ENCODE measurements around the gene TMEM131. TPM values are rescaled to one million over a fixed set of nuclear protein-coding genes. Genes with fewer than 3 reads are reported as not detected.

TMEM131 gene
- total RNA-seq, 2 experiments from 2014 or later, result 17.4 to 32.3 TPM

GRCh38 chr2:97889156-97889555 lies 106.6 kb downstream of the TMEM131 start:
- Histone ChIP-seq H3K4me3 (ENCODE audit: low read depth, low read length, poor library complexity, severe bottlenecking) (no peak overlapping the region), H3K9me3 (ENCODE audit: low read length) (peaks cover 13% of the 10 kb centered on the region; the same call in 1 of the 2 replicates), H3K4me2 (ENCODE audit: low read length) (no peak overlapping the region), H3K27ac (ENCODE audit: low read depth, low read length, poor library complexity, severe bottlenecking) (no peak overlapping the region), H3K36me3 (ENCODE audit: insufficient read depth, low read length) (peaks cover 37% of the 10 kb centered on the region), H3K9me2 (ENCODE audit: insufficient read depth, low read length) (no peaks in the 10 kb centered on the region), H2AFZ (ENCODE audit: low read length) (no peak overlapping the region), H3K4me1 (ENCODE audit: insufficient read depth, low read length, poor library complexity, severe bottlenecking) (no peaks in the 10 kb centered on the region), H4K20me1 (ENCODE audit: insufficient read depth, low read length) (no peaks in the 10 kb centered on the region), H3K79me2 (ENCODE audit: insufficient read depth, low read depth, low read length) (no peaks in the 10 kb centered on the region)
- POLR2A ChIA-PET, result no interaction called here
- BruUV-seq (replicated peaks), result no TSS peak
- intact Hi-C loops (cut with micrococcal nuclease; ENCODE audit: unreplicated experiment), result no loop called here
- TF ChIP-seq CTCF (conservative IDR thresholded peaks at IDR 0.05; ENCODE audit: low read length), result no peak
- TF ChIP-seq EZH2phosphoT487 (IDR thresholded peaks at IDR 0.05; ENCODE audit: borderline replicate concordance, low read depth, low read length), result no peak
- CTCF ChIA-PET (ENCODE audit: unreplicated experiment), result no interaction called here
- no peak for DNase-seq (ENCODE audit: low spot score)

DNA sequence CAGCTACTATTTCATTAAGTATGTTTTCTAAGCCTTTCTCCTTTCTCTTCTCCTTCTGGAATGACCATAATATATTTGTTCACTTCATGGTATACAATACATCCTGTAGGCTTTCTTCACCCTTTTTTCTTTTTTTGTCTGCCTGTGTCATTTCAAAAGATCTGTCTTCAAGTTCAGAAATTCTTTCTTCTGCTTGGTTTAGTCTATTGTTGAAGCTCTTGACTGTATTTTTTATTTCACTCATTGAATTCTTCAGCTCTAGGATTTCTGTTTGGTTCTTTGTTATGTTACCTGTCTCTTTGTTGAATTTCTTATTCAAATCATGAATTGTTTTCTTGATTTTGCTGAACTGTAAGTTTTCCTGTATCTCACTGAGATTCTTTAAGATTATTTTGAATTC lies 109.9 kb downstream of the TMEM131 start:
- ChIA-PET CTCF (ENCODE audit: unreplicated experiment) (no interaction called here), POLR2A (interaction anchor here (1.1 to 1.2 kb wide), 2 partner anchors 16 to 143 kb away, joined by 3 read pairs; no protein-coding TSS in a partner anchor)
- Histone ChIP-seq H3K36me3 (ENCODE audit: insufficient read depth, low read length) (peaks cover 37% of the 10 kb centered on the region), H3K4me2 (ENCODE audit: low read length) (no peak overlapping the region), H3K4me1 (ENCODE audit: insufficient read depth, low read length, poor library complexity, severe bottlenecking) (no peaks in the 10 kb centered on the region), H4K20me1 (ENCODE audit: insufficient read depth, low read length) (no peaks in the 10 kb centered on the region), H3K79me2 (ENCODE audit: insufficient read depth, low read depth, low read length) (no peaks in the 10 kb centered on the region), H3K27ac (ENCODE audit: low read depth, low read length, poor library complexity, severe bottlenecking) (no peak overlapping the region), H3K9me3 (ENCODE audit: low read length) (peaks cover 13% of the 10 kb centered on the region; the same call in 1 of the 2 replicates), H2AFZ (ENCODE audit: low read length) (no peak overlapping the region), H3K9me2 (ENCODE audit: insufficient read depth, low read length) (no peaks in the 10 kb centered on the region), H3K4me3 (ENCODE audit: low read depth, low read length, poor library complexity, severe bottlenecking) (no peak overlapping the region)
- BruUV-seq (replicated peaks), result TSS peak; percentile 31
- DNase-seq (ENCODE audit: low spot score), result peak; percentile 19
- TF ChIP-seq EZH2phosphoT487 (IDR thresholded peaks at IDR 0.05; ENCODE audit: borderline replicate concordance, low read depth, low read length), result no peak
- TF ChIP-seq CTCF (conservative IDR thresholded peaks at IDR 0.05; ENCODE audit: low read length), result no peak
- intact Hi-C loops (cut with micrococcal nuclease; ENCODE audit: unreplicated experiment), result no loop called here

DNA sequence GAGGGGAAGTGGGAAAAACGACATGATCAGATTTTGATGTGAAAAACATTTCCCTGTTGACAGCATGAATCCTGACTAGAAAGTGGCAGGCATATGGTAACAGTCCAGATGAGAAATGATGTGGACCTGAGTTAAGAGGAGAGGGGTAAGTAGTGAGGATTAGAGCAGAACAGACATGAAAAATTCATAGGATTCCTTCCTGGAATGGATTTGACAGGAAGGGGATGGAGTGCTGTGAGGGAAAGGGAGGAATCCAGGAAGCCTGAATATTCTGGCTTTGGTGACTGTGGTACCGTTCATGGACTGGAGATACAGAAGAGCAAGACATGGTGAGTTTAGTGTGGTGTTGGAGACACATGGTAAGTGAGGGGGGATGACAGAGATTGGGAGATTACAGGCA lies 115.4 kb downstream of the TMEM131 start:
- POLR2A ChIA-PET, result no interaction called here
- BruUV-seq (replicated peaks), result no TSS peak
- H3K4me1 ChIP-seq (ENCODE audit: insufficient read depth, low read length, poor library complexity, severe bottlenecking), result no peaks in the 10 kb centered on the region
- no peaks in the 10 kb centered on the region for H3K79me2 ChIP-seq (ENCODE audit: insufficient read depth, low read depth, low read length)
- CTCF ChIA-PET (ENCODE audit: unreplicated experiment), result no interaction called here
- H3K27ac ChIP-seq (ENCODE audit: low read depth, low read length, poor library complexity, severe bottlenecking), result no peak overlapping the region
- no peaks in the 10 kb centered on the region for H4K20me1 ChIP-seq (ENCODE audit: insufficient read depth, low read length)
- no peak for DNase-seq (ENCODE audit: low spot score)
- H3K4me2 ChIP-seq (ENCODE audit: low read length), result no peak overlapping the region
- TF ChIP-seq EZH2phosphoT487 (IDR thresholded peaks at IDR 0.05; ENCODE audit: borderline replicate concordance, low read depth, low read length) (no peak), CTCF (conservative IDR thresholded peaks at IDR 0.05; ENCODE audit: low read length) (no peak)
- H3K36me3 ChIP-seq (ENCODE audit: insufficient read depth, low read length), result peaks cover 6% of the 10 kb centered on the region
- intact Hi-C loops (cut with micrococcal nuclease; ENCODE audit: unreplicated experiment), result no loop called here
- H3K9me3 ChIP-seq (ENCODE audit: low read length), result no peaks in the 10 kb centered on the region
- H3K4me3 ChIP-seq (ENCODE audit: low read depth, low read length, poor library complexity, severe bottlenecking), result no peak overlapping the region
- no peak overlapping the region for H2AFZ ChIP-seq (ENCODE audit: low read length)
- H3K9me2 ChIP-seq (ENCODE audit: insufficient read depth, low read length), result no peaks in the 10 kb centered on the region
